GM18867 (cell line): ENCODE data around the gene PTPRG.

ENCODE experiments used
- ATAC-seq: cut with Tn5 transposase; IDR thresholded peaks from one replicate; pipeline ENCODE4 v1.9.1; 2021; ENCODE audit warnings: mild to moderate bottlenecking, moderate library complexity; ENCODE audit not compliant: unreplicated experiment

PTPRG gene

GRCh38 chr3:61853912-61854311, 292.5 kb downstream of the PTPRG start:
- ATAC-seq: no peak

GRCh38 chr3:61855211-61855610, 293.8 kb downstream of the PTPRG start:
- no peak for ATAC-seq

GRCh38 chr3:61857297-61857696, 295.9 kb downstream of the PTPRG start:
- ATAC-seq: no peak

- peak; percentile 67 for ATAC-seq
Observed at GRCh38 chr3:61858054-61858453, 296.7 kb downstream of the PTPRG start.

GRCh38 chr3:61861410-61861809, 300.0 kb downstream of the PTPRG start:
- no peak for ATAC-seq

GRCh38 chr3:61862614-61863289, 301.4 kb downstream of the PTPRG start:
- no peak for ATAC-seq

- ATAC-seq: no peak
Observed at GRCh38 chr3:61863579-61863978, 302.2 kb downstream of the PTPRG start.

GRCh38 chr3:61864886-61865285, 303.5 kb downstream of the PTPRG start:
- no peak for ATAC-seq

GRCh38 chr3:61865466-61866152, 304.2 kb downstream of the PTPRG start:
- ATAC-seq: no peak

- ATAC-seq: peak; percentile 68
Observed at GRCh38 chr3:61866153-61866542, 304.8 kb downstream of the PTPRG start.

GRCh38 chr3:61866961-61867461, 305.6 kb downstream of the PTPRG start:
- no peak for ATAC-seq

GRCh38 chr3:61868499-61868898, 307.1 kb downstream of the PTPRG start:
- ATAC-seq: no peak

GRCh38 chr3:61869371-61869770, 308.0 kb downstream of the PTPRG start:
- no peak for ATAC-seq

GRCh38 chr3:61871644-61872043, 310.3 kb downstream of the PTPRG start:
- ATAC-seq: no peak

GRCh38 chr3:61872077-61872706, 310.8 kb downstream of the PTPRG start:
- ATAC-seq: no peak

- no peak for ATAC-seq
Observed at GRCh38 chr3:61875046-61875844, 313.9 kb downstream of the PTPRG start.

GRCh38 chr3:61875976-61876671, 314.8 kb downstream of the PTPRG start:
- ATAC-seq: no peak

GRCh38 chr3:61876797-61877196, 315.4 kb downstream of the PTPRG start:
- no peak for ATAC-seq

GRCh38 chr3:61877359-61878138, 316.2 kb downstream of the PTPRG start:
- peak; percentile 99 for ATAC-seq

GRCh38 chr3:61882253-61882652, 320.9 kb downstream of the PTPRG start:
- ATAC-seq: no peak
